Left lung (tissue), 10 donors: ENCODE results near the gene C17orf75. TPM values are rescaled to one million over a fixed set of nuclear protein-coding genes. Genes with fewer than 3 reads are reported as not detected.

Experiments used
- ATAC-seq: fragments of 200-7000 bp; cut with Tn5 transposase; one replicate; pipeline ENCODE4 v1.9.1; 2020; ENCODE audit warnings: moderate library complexity
- DNase-seq, 4 donors: peaks; one replicate each; pipeline ENCODE4 v3.0.0-alpha.2; 2013 to 2020
- H3K27ac ChIP-seq, 2 donors: fragments of 200-600 bp; sonication (generic) in 1 of 2; one replicate each; pipeline versions ENCODE4 v1.5.0 to v1.8.0; 2020 to 2021
- H3K27me3 ChIP-seq, 2 donors: fragments of 200-600 bp; sonication (generic) in 1 of 2; one replicate each; pipeline versions ENCODE4 v1.5.0 to v1.8.0; 2020 to 2021
- H3K36me3 ChIP-seq, 2 donors: fragments of 200-600 bp; sonication (generic) in 1 of 2; one replicate each; pipeline versions ENCODE4 v1.5.0 to v1.8.0; 2020 to 2021
- H3K4me1 ChIP-seq, 2 donors: fragments of 200-600 bp; one replicate each; pipeline ENCODE4 v1.8.0; 2021
- H3K4me3 ChIP-seq, 2 donors: fragments of 200-600 bp; sonication (generic) in 1 of 2; one replicate each; pipeline versions ENCODE4 v1.5.0 to v1.8.0; 2020 to 2021; ENCODE audit warnings: mild to moderate bottlenecking in 1 of 2
- H3K9me3 ChIP-seq, 2 donors: fragments of 200-600 bp; sonication (generic) in 1 of 2; one replicate each; pipeline versions ENCODE4 v1.5.0 to v1.8.0; 2020 to 2021
- intact Hi-C, 2 donors: fragments of 100-400 bp; cut with DNase I; formaldehyde crosslinking; loops; one replicate each; pipeline versions ENCODE4 v1.11.2 to v1.14.2; 2022
- polyA plus RNA-seq, 6 donors: library from polyadenylated mRNA; unstranded; fragments of 120-200 nt; gene quantifications; one replicate each; pipeline ENCODE4 v1.2.1, GENCODE V29; 2013; ENCODE audit not compliant: insufficient read length in 6 of 6
- total RNA-seq, 2 donors: library from RNA; stranded (reverse); fragmentation: NEBNext Ultra II Directional; extraction: Animal tissue kit (Norgen Biotek cat#: 25700); gene quantifications; one replicate each; pipeline ENCODE4 v1.2.1, GENCODE V29; 2021
- TF ChIP-seq, protein P1 (sequence below), 2 donors: fragments of 200-600 bp; sonication (generic) in 1 of 2; IDR thresholded peaks; one replicate each; pipeline versions ENCODE4 v1.5.0 to v1.8.0; 2021; ENCODE audit warnings: antibody characterized with exemption in 2 of 2
- donor health status: DM: no; HTN: yes; CAD: no.
- donor health status: DM: no; HTN: no; CAD: no.

C17orf75 gene
- total and polyA plus RNA-seq, 8 donors, result 14.0 to 40.9 (median 34.3) TPM

DNA sequence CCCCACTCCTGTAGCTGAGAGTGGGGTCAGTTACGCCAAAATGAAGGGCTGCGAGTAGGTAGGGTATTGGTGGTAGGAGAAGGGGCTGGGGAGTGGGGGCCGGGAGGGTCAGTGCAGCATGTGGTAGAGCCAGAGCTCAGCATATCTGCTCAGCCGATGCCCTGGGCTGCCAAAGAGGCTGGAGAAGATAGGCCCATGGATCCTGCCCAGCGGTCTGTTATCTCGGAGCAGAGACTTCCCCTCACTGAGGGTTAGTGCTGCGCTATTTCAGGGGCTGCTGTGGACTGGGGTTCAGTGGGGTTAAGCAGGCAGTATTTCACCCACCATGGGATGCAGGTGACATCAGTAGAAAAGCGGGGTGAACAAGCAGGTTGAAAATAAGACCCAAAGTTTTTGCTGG, 56.7 kb downstream of the C17orf75 start:
- peaks cover 0 to 6% of the 10 kb centered on the region in 2 donors for H3K4me1 ChIP-seq
- TF ChIP-seq, protein P1, sequence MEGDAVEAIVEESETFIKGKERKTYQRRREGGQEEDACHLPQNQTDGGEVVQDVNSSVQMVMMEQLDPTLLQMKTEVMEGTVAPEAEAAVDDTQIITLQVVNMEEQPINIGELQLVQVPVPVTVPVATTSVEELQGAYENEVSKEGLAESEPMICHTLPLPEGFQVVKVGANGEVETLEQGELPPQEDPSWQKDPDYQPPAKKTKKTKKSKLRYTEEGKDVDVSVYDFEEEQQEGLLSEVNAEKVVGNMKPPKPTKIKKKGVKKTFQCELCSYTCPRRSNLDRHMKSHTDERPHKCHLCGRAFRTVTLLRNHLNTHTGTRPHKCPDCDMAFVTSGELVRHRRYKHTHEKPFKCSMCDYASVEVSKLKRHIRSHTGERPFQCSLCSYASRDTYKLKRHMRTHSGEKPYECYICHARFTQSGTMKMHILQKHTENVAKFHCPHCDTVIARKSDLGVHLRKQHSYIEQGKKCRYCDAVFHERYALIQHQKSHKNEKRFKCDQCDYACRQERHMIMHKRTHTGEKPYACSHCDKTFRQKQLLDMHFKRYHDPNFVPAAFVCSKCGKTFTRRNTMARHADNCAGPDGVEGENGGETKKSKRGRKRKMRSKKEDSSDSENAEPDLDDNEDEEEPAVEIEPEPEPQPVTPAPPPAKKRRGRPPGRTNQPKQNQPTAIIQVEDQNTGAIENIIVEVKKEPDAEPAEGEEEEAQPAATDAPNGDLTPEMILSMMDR (IDR thresholded peaks at IDR 0.05), result no peak
- DNase-seq, result no peak
- intact Hi-C loops, result no loop called here
- H3K27ac ChIP-seq, result no peak overlapping the region
- H3K27me3 ChIP-seq, result peaks cover 0 to 12% of the 10 kb centered on the region in 2 donors
- ATAC-seq, result no peak
- H3K4me3 ChIP-seq, result no peak overlapping the region
- H3K9me3 ChIP-seq, result no peaks in the 10 kb centered on the region
- no peaks in the 10 kb centered on the region for H3K36me3 ChIP-seq

DNA sequence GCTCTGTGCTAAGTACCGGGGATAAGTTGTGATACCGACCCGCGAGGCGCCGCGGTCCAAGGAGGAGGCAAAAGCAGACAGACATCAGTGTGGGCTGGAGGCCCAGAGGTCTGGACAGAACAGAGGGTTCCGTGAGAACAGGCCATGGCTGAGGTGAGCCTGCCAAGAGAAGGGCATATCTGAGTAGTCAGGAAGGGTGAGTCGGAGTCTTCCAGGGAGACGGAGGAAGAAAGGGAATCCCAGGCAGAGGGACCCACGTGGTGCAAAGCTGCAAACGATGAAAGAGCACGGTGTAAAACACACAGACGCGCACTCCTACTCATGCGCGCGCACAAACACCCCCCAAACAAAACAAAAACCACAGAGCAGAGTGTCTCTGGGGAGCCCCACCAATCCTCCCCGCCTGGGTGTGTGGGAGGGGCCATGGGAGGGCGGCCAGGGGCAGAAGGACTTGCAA, 58.2 kb downstream of the C17orf75 start:
- Histone ChIP-seq H3K4me3 (no peak overlapping the region), H3K27ac (no peak overlapping the region), H3K9me3 (no peaks in the 10 kb centered on the region), H3K36me3 (no peaks in the 10 kb centered on the region), H3K4me1 (peaks cover 0 to 6% of the 10 kb centered on the region in 2 donors), H3K27me3 (peaks cover 0 to 12% of the 10 kb centered on the region in 2 donors)
- ATAC-seq (no peak), DNase-seq (no peak)
- intact Hi-C loops, result no loop called here
- TF ChIP-seq, protein P1 (IDR thresholded peaks at IDR 0.05), result no peak

DNA sequence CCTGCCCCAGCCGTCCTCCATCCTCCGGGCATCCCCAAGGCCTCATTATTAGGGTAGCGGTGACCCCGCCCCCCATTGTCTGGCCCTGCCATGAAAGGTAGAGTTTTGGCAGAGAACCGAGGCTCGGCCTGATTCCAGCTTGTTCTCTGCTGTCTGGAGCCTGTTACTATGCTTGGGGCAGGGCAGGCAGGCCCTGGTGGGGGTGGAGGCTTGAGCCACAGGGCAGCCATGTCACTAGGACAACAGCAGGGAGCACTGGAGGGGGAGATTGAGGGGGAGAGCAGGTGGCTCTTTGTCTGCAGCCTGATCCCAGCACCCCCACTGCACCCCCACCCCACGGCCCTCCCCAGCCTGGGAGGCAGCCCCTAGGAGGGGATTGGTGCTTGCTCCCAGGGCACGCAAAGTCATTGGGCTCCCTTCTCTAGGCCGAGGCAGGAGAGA, 60.9 kb downstream of the C17orf75 start:
- DNase-seq, result no peak
- TF ChIP-seq, protein P1 (IDR thresholded peaks at IDR 0.05), result no peak
- H3K27me3 ChIP-seq, result peaks cover 0 to 12% of the 10 kb centered on the region in 2 donors
- H3K9me3 ChIP-seq, result no peaks in the 10 kb centered on the region
- H3K36me3 ChIP-seq, result no peaks in the 10 kb centered on the region
- intact Hi-C loops, result no loop called here
- H3K4me1 ChIP-seq, result peaks cover 0 to 2% of the 10 kb centered on the region in 2 donors
- no peak overlapping the region for H3K27ac ChIP-seq
- no peak for ATAC-seq
- no peak overlapping the region for H3K4me3 ChIP-seq

DNA sequence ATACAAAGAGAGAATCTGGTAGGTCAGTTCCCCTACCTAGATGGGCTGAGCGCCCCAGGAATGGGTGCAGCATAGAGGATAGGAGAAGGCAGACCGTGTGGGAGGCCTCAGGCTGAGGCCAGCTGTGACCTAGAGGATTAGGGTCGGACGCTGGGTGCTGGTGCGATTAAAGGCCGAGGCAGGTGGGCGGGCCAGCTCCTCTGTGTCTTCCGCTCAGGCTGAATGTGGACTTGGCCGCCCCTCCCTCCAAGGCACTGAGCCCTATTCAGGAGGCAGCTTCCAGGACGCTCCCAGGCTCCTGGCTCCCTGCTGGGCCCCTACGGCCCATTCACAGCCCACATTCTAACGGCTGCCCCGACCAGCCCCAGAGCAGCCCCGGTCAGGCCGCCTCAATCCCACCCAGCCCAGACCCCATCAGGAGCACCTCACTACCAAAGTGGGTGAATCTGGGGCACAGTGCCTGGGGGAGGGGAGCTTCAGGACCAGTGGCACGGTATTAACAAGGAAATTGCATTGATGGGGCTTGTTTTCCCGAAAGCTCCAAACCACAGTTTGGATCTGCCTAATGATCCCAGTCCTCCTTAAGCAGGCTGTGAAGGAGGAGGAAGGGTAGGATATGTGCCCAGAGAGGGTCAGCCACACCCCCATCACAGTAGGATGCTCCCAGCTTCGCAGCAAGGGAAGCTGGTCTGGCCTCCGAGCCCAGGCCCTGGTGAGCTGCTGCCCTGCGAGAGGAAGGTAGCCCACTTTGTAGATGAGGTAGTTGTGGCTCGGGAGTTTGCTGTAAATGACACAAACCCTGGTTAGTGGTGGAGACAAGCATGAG, 61.9 kb downstream of the C17orf75 start:
- H3K9me3 ChIP-seq, result no peaks in the 10 kb centered on the region
- peaks cover 0 to 5% of the 10 kb centered on the region in 2 donors for H3K4me1 ChIP-seq
- H3K27ac ChIP-seq, result no peak overlapping the region
- intact Hi-C loops, result no loop called here
- TF ChIP-seq, protein P1 (IDR thresholded peaks at IDR 0.05), result no peak
- ATAC-seq (no peak), DNase-seq (no peak)
- no peak overlapping the region for H3K4me3 ChIP-seq
- no peaks in the 10 kb centered on the region for H3K36me3 ChIP-seq
- peaks cover 0 to 11% of the 10 kb centered on the region in 2 donors for H3K27me3 ChIP-seq

DNA sequence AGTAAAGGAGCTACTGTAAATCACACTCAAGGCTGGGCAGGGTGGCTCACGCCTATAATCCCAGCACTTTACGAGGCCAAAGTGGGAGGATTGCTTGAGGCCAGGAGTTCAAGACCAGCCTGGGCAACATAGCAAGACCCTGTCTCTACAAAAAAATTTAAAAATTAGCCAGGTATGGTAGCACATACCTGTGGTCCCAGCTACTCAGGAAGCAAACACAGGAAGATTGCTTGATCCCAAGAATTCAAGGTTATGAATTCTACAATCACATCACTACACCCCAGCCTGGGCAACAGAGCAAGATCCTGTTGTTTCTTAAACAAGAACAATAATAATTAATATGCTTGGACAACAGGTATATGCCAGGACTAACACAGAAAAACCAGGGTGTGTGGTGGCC, 63.2 kb downstream of the C17orf75 start:
- Histone ChIP-seq H3K4me1 (peaks cover 0 to 5% of the 10 kb centered on the region in 2 donors), H3K4me3 (no peak overlapping the region), H3K27ac (no peak overlapping the region), H3K27me3 (peaks cover 0 to 16% of the 10 kb centered on the region in 2 donors), H3K36me3 (no peaks in the 10 kb centered on the region), H3K9me3 (no peaks in the 10 kb centered on the region)
- no peak for DNase-seq
- intact Hi-C loops, result no loop called here
- ATAC-seq, result no peak
- TF ChIP-seq, protein P1 (IDR thresholded peaks at IDR 0.05), result no peak
